Large intestine (tissue), 3 donors: ENCODE measurements around the gene DGCR6. TPM values are rescaled to one million over a fixed set of nuclear protein-coding genes. Genes with fewer than 3 reads are reported as not detected.
"Not testable (repeated sequence)": the region's sequence is repeated elsewhere in the genome, so short reads cannot be mapped to it uniquely, and the experiment has no call there.

Experiments used
- DNase-seq, 2 donors: peaks; one replicate each; pipeline versions ENCODE4 v3.0.0 to v3.0.0-alpha.2; 2013
- H3K27ac ChIP-seq: one replicate; pipeline ENCODE4 v1.5.1; 2013; ENCODE audit warnings: low read length
- H3K27me3 ChIP-seq: 2 replicates; pipeline ENCODE4 v1.6.1; 2013; ENCODE audit warnings: low read length; ENCODE audit not compliant: control insufficient read depth, insufficient read depth
- H3K36me3 ChIP-seq: 2 replicates; pipeline ENCODE4 v1.6.1; 2013; ENCODE audit warnings: low read length; ENCODE audit not compliant: control insufficient read depth, insufficient read depth
- H3K4me1 ChIP-seq: one replicate; pipeline ENCODE4 v1.6.1; 2013; ENCODE audit warnings: low read length; ENCODE audit not compliant: control insufficient read depth, insufficient read depth
- H3K4me3 ChIP-seq: one replicate; pipeline ENCODE4 v1.5.1; 2013; ENCODE audit warnings: low read length
- H3K9me3 ChIP-seq: one replicate; pipeline ENCODE4 v1.6.1; 2013; ENCODE audit warnings: mild to moderate bottlenecking, low read depth, low read length, moderate library complexity; ENCODE audit not compliant: control insufficient read depth
- WGBS: methylation state at CpG from one replicate; pipeline ENCODE4 v1.1.5; 2013; ENCODE audit warnings: low lambda C conversion rate; ENCODE audit not compliant: insufficient coverage; 5-methylcytosine and 5-hydroxymethylcytosine counted together
- polyA plus RNA-seq: library from polyadenylated mRNA; unstranded; fragments of 120-200 nt; gene quantifications from one replicate; pipeline ENCODE4 v1.2.1, GENCODE V29; 2013

DGCR6 gene
- polyA plus RNA-seq, 1 donor = 5.9 TPM

- H3K9me3 ChIP-seq = no peaks in the 10 kb centered on the region
- WGBS = no CpG with 5 or more reads among the region's 5 CpGs
- H3K36me3 ChIP-seq = no peaks in the 10 kb centered on the region
- H3K27me3 ChIP-seq = no peaks in the 10 kb centered on the region
- H3K4me1 ChIP-seq = no peaks in the 10 kb centered on the region
- H3K27ac ChIP-seq = no peak overlapping the region
- no peak for DNase-seq
- H3K4me3 ChIP-seq = no peak overlapping the region
Observed at GRCh38 chr22:18927573-18927972, 21.5 kb downstream of the DGCR6 start.

GRCh38 chr22:18929459-18929858 is 23.3 kb downstream of the DGCR6 start:
- Histone ChIP-seq H3K27me3 (no peaks in the 10 kb centered on the region), H3K36me3 (no peaks in the 10 kb centered on the region), H3K9me3 (no peaks in the 10 kb centered on the region), H3K4me3 (no peak overlapping the region), H3K27ac (peak overlapping the region; percentile 63), H3K4me1 (peaks cover 2% of the 10 kb centered on the region)
- no peak for DNase-seq
- no CpG with 5 or more reads among the region's 5 CpGs for WGBS

- Histone ChIP-seq H3K27ac (no peak overlapping the region), H3K4me1 (peaks cover 2% of the 10 kb centered on the region), H3K36me3 (no peaks in the 10 kb centered on the region), H3K27me3 (no peaks in the 10 kb centered on the region), H3K9me3 (no peaks in the 10 kb centered on the region), H3K4me3 (no peak overlapping the region)
- DNase-seq = no peak
- no CpG with 5 or more reads among the region's 16 CpGs for WGBS
Observed at GRCh38 chr22:18931905-18932652, 26.0 kb downstream of the DGCR6 start.

GRCh38 chr22:18933914-18934313 is 27.8 kb downstream of the DGCR6 start:
- no peaks in the 10 kb centered on the region for H3K9me3 ChIP-seq
- H3K4me1 ChIP-seq = peaks cover 2% of the 10 kb centered on the region
- no peaks in the 10 kb centered on the region for H3K36me3 ChIP-seq
- no peaks in the 10 kb centered on the region for H3K27me3 ChIP-seq
- WGBS = no CpG with 5 or more reads among the region's 7 CpGs
- DNase-seq = no peak
- no peak overlapping the region for H3K4me3 ChIP-seq
- H3K27ac ChIP-seq = no peak overlapping the region

- not testable (repeated sequence) for H3K36me3 ChIP-seq, H3K27ac ChIP-seq, H3K9me3 ChIP-seq, H3K4me3 ChIP-seq, DNase-seq, H3K27me3 ChIP-seq, H3K4me1 ChIP-seq
- no CpG with 5 or more reads among the region's 7 CpGs for whole genome bisulfite sequencing
Observed at GRCh38 chr22:18934688-18935087, 28.6 kb downstream of the DGCR6 start.

GRCh38 chr22:18935889-18936529 is 29.9 kb downstream of the DGCR6 start, which contains the start of gene PRODH:
Gene PRODH, minus strand, starts transcription at chr22:18936293. Its CDS starts 6 bp downstream, at chr22:18936287.
- Histone ChIP-seq H3K27ac (no peak within 1 kb of the TSS), H3K27me3 (no peaks in the 10 kb centered on the region), H3K9me3 (no peaks in the 10 kb centered on the region), H3K36me3 (no peaks in the 10 kb centered on the region), H3K4me3 (no peak within 1 kb of the TSS), H3K4me1 (peaks cover 2% of the 10 kb centered on the region)
- no peak for DNase-seq
- no CpG with 5 or more reads among the region's 67 CpGs for WGBS

- not testable (repeated sequence) for H3K27ac ChIP-seq, H3K9me3 ChIP-seq, H3K4me1 ChIP-seq, H3K27me3 ChIP-seq, H3K4me3 ChIP-seq, DNase-seq, H3K36me3 ChIP-seq
- WGBS = no CpG with 5 or more reads among the region's 8 CpGs
Observed at GRCh38 chr22:18938691-18939090, 32.6 kb downstream of the DGCR6 start.

GRCh38 chr22:18947105-18947504 is 41.0 kb downstream of the DGCR6 start:
- not testable (repeated sequence) for DNase-seq, H3K36me3 ChIP-seq, H3K4me1 ChIP-seq, H3K27ac ChIP-seq, H3K9me3 ChIP-seq, H3K27me3 ChIP-seq, H3K4me3 ChIP-seq
- no CpG with 5 or more reads among the region's 9 CpGs for WGBS

- H3K9me3 ChIP-seq = no peaks in the 10 kb centered on the region
- no peaks in the 10 kb centered on the region for H3K4me1 ChIP-seq
- DNase-seq = no peak
- H3K27me3 ChIP-seq = no peaks in the 10 kb centered on the region
- no CpG with 5 or more reads among the region's 12 CpGs for WGBS
- no peaks in the 10 kb centered on the region for H3K36me3 ChIP-seq
- H3K4me3 ChIP-seq = no peak overlapping the region
- no peak overlapping the region for H3K27ac ChIP-seq
Observed at GRCh38 chr22:18947905-18948304, 41.8 kb downstream of the DGCR6 start.

GRCh38 chr22:18950141-18950540 is 44.0 kb downstream of the DGCR6 start:
- H3K27me3 ChIP-seq = no peaks in the 10 kb centered on the region
- WGBS = no CpG with 5 or more reads among the region's 5 CpGs
- H3K36me3 ChIP-seq = no peaks in the 10 kb centered on the region
- H3K4me1 ChIP-seq = no peaks in the 10 kb centered on the region
- no peak for DNase-seq
- no peak overlapping the region for H3K4me3 ChIP-seq
- H3K27ac ChIP-seq = no peak overlapping the region
- no peaks in the 10 kb centered on the region for H3K9me3 ChIP-seq

- H3K27me3 ChIP-seq = no peaks in the 10 kb centered on the region
- no peaks in the 10 kb centered on the region for H3K4me1 ChIP-seq
- no peaks in the 10 kb centered on the region for H3K36me3 ChIP-seq
- no peaks in the 10 kb centered on the region for H3K9me3 ChIP-seq
- H3K4me3 ChIP-seq = no peak overlapping the region
- no peak overlapping the region for H3K27ac ChIP-seq
- WGBS = no CpG with 5 or more reads among the region's 6 CpGs
- DNase-seq = no peak
Observed at GRCh38 chr22:18952022-18952421, 45.9 kb downstream of the DGCR6 start.
